Liver (tissue), 9 donors: ENCODE data around the gene TCEA2. TPM values are rescaled to one million over a fixed set of nuclear protein-coding genes. Genes with fewer than 3 reads are reported as not detected.

Source experiments
- DNase-seq: peaks from one replicate; pipeline ENCODE4 v3.0.0-alpha.2; 2017; ENCODE audit warnings: low spot score
- H3K27ac ChIP-seq, 2 donors: one replicate each; pipeline ENCODE4 v1.7.0; 2013; ENCODE audit warnings: inconsistent platforms in 2 of 2, low read length in 2 of 2, control low read depth in 1 of 2, low read depth in 1 of 2, mild to moderate bottlenecking in 1 of 2
- H3K27me3 ChIP-seq, 4 donors: one replicate each; pipeline versions ENCODE4 v1.6.1 to v1.7.0; 2013; ENCODE audit warnings: low read length in 3 of 4, inconsistent platforms in 1 of 4, mild to moderate bottlenecking in 1 of 4, moderate library complexity in 1 of 4; ENCODE audit not compliant: control insufficient read depth in 4 of 4, insufficient read depth in 4 of 4
- H3K36me3 ChIP-seq, 4 donors: one replicate each; pipeline versions ENCODE4 v1.6.1 to v1.7.0; 2013; ENCODE audit warnings: low read length in 3 of 4, mild to moderate bottlenecking in 3 of 4, low read depth in 1 of 4, moderate library complexity in 1 of 4; ENCODE audit not compliant: control insufficient read depth in 4 of 4, insufficient read depth in 3 of 4
- H3K4me1 ChIP-seq, 4 donors: one replicate each; pipeline versions ENCODE4 v1.6.1 to v1.7.0; 2013; ENCODE audit warnings: low read length in 3 of 4, mild to moderate bottlenecking in 3 of 4, moderate library complexity in 1 of 4; ENCODE audit not compliant: control insufficient read depth in 4 of 4, insufficient read depth in 4 of 4
- H3K4me3 ChIP-seq, 3 donors: one replicate each; pipeline versions ENCODE4 v1.6.1 to v1.7.0; 2013; ENCODE audit warnings: low read length in 3 of 3, control low read depth in 1 of 3, low read depth in 1 of 3, mild to moderate bottlenecking in 1 of 3
- H3K9ac ChIP-seq, 2 donors: one replicate each; pipeline ENCODE4 v1.7.0; 2013; ENCODE audit warnings: low read length in 2 of 2, mild to moderate bottlenecking in 2 of 2, moderate library complexity in 2 of 2, control low read depth in 1 of 2, low read depth in 1 of 2
- H3K9me3 ChIP-seq, 4 donors: one replicate each; pipeline versions ENCODE4 v1.6.1 to v1.7.0; 2013; ENCODE audit warnings: low read length in 3 of 4; ENCODE audit not compliant: control insufficient read depth in 4 of 4
- ATF3 ChIP-seq: IDR thresholded peaks from 2 replicates; pipeline ENCODE4 v1.6.1; 2016; ENCODE audit warnings: antibody characterized with exemption
- CTCF ChIP-seq: fragments of 150-350 bp; IDR thresholded peaks from 2 replicates; pipeline ENCODE4 v1.5.1; 2017; ENCODE audit warnings: improper control_type of control experiment, low read depth, low read length; ENCODE audit not compliant: missing input control
- EGR1 ChIP-seq, 2 donors: IDR thresholded peaks; 2 replicates each; pipeline ENCODE4 v1.6.1; 2016 to 2018; ENCODE audit warnings: antibody characterized with exemption in 2 of 2, low read depth in 2 of 2
- FOXA1 ChIP-seq: IDR thresholded peaks from 2 replicates; pipeline ENCODE4 v1.6.1; 2016; ENCODE audit warnings: antibody characterized with exemption
- FOXA2 ChIP-seq: IDR thresholded peaks from 2 replicates; pipeline ENCODE4 v1.6.1; 2016; ENCODE audit warnings: antibody characterized with exemption
- GABPA ChIP-seq, 2 donors: IDR thresholded peaks in 1 of 2; conservative IDR thresholded peaks in 1 of 2; 2 replicates each; pipeline ENCODE4 v1.6.1; 2016; ENCODE audit warnings: antibody characterized with exemption in 2 of 2, mild to moderate bottlenecking in 1 of 2, moderate library complexity in 1 of 2
- HNF4A ChIP-seq, 2 donors: conservative IDR thresholded peaks; 2 replicates each; pipeline ENCODE4 v1.6.1; 2016; ENCODE audit warnings: antibody characterized with exemption in 2 of 2, mild to moderate bottlenecking in 2 of 2
- HNF4G ChIP-seq: IDR thresholded peaks from 2 replicates; pipeline ENCODE4 v1.6.1; 2016; ENCODE audit warnings: antibody characterized with exemption
- JUND ChIP-seq, 2 donors: IDR thresholded peaks; 2 replicates each; pipeline ENCODE4 v1.6.1; 2016; ENCODE audit warnings: antibody characterized with exemption in 2 of 2
- MAX ChIP-seq: IDR thresholded peaks from 2 replicates; pipeline ENCODE4 v1.6.1; 2016; ENCODE audit warnings: antibody characterized with exemption
- NR2F2 ChIP-seq: IDR thresholded peaks from 2 replicates; pipeline ENCODE4 v1.6.1; 2016; ENCODE audit warnings: antibody characterized with exemption
- RAD21 ChIP-seq, 2 donors: IDR thresholded peaks; 2 replicates each; pipeline ENCODE4 v1.6.1; 2016; ENCODE audit warnings: antibody characterized with exemption in 2 of 2, mild to moderate bottlenecking in 2 of 2
- REST ChIP-seq: IDR thresholded peaks from 2 replicates; pipeline ENCODE4 v1.6.1; 2016; ENCODE audit warnings: antibody characterized with exemption, mild to moderate bottlenecking
- RXRA ChIP-seq, 2 donors: IDR thresholded peaks; 2 replicates each; pipeline ENCODE4 v1.6.1; 2017 to 2018; ENCODE audit warnings: antibody characterized with exemption in 2 of 2, mild to moderate bottlenecking in 1 of 2
- SP1 ChIP-seq: IDR thresholded peaks from 2 replicates; pipeline ENCODE4 v1.6.1; 2018; ENCODE audit warnings: antibody characterized with exemption, mild to moderate bottlenecking
- TAF1 ChIP-seq: conservative IDR thresholded peaks from 2 replicates; pipeline ENCODE4 v1.6.1; 2016; ENCODE audit warnings: antibody characterized with exemption, mild to moderate bottlenecking
- YY1 ChIP-seq: IDR thresholded peaks from 2 replicates; pipeline ENCODE4 v1.6.1; 2016; ENCODE audit warnings: antibody characterized with exemption, mild to moderate bottlenecking
- ZBTB33 ChIP-seq: IDR thresholded peaks from 2 replicates; pipeline ENCODE4 v1.6.1; 2016; ENCODE audit warnings: antibody characterized with exemption
- WGBS: extraction: QIAGEN DNeasy Blood & Tissue Kit; methylation state at CpG from one replicate; pipeline ENCODE4 v1.1.7; 2013; 5-methylcytosine and 5-hydroxymethylcytosine counted together
- polyA plus RNA-seq, 2 donors: library from polyadenylated mRNA; stranded (reverse) in 1 of 2; unstranded in 1 of 2; fragments of 200-250 nt in 1 of 2; fragments of >200 nt in 1 of 2; fragmentation: Nextera tagmentation in 1 of 2; extraction: Ambion mirVana in 1 of 2; gene quantifications; one replicate each; pipeline versions ENCODE4 v1.2.1 to v1.2.3, GENCODE V29; 2013 to 2015
- total RNA-seq, 2 donors: library from RNA; depleted of rRNA; stranded (reverse); fragments of >200 nt; gene quantifications; one replicate each; pipeline ENCODE4 v1.2.3, GENCODE V29; 2014
- donor health status: healthy.
- donor health status: healthy.
- donor health status: healthy.
- donor health status: healthy.
- donor health status: healthy.

Gene TCEA2
- total and polyA plus RNA-seq, 4 donors: 4.6 to 22.6 (median 11.8) TPM

GRCh38 chr20:64071341-64072332, 8.6 kb downstream of the TCEA2 start:
- Histone ChIP-seq H3K27ac (no peak overlapping the region), H3K9ac (no peak overlapping the region), H3K4me1 (peaks cover under 1 to 21% (median 14%) of the 10 kb centered on the region in 4 donors), H3K4me3 (no peak overlapping the region), H3K27me3 (no peaks in the 10 kb centered on the region), H3K9me3 (no peaks in the 10 kb centered on the region), H3K36me3 (peaks cover 0 to 10% (median 0%) of the 10 kb centered on the region in 4 donors)
- 93% methylated on average over 30 of the region's 30 CpGs for WGBS
- TF ChIP-seq REST (no peak), ZBTB33 (no peak), HNF4G (no peak), SP1 (no peak), NR2F2 (no peak), RAD21 (IDR thresholded peaks at IDR 0.05) (no peak), RXRA (IDR thresholded peaks at IDR 0.05) (no peak), FOXA1 (no peak), JUND (IDR thresholded peaks at IDR 0.05) (no peak), GABPA (IDR thresholded peaks at IDR 0.05 in 1 of 2, conservative IDR thresholded peaks at IDR 0.05 in 1 of 2) (no peak), CTCF (no peak), EGR1 (IDR thresholded peaks at IDR 0.05; ENCODE audit: low read depth in 2 of 2) (no peak), MAX (no peak), FOXA2 (no peak), ATF3 (no peak), YY1 (no peak), TAF1 (no peak), HNF4A (conservative IDR thresholded peaks at IDR 0.05) (no peak)
- DNase-seq: no peak
